CD14-positive monocyte (primary cell): Measurements from ENCODE around the gene SECISBP2. TPM values are rescaled to one million over a fixed set of nuclear protein-coding genes. Genes with fewer than 3 reads are reported as not detected.

Experiments used
- DNase-seq, 3 donors: peaks; one replicate each; pipeline ENCODE4 v3.0.0-alpha.2; 2011 to 2022
- H2AFZ ChIP-seq: 2 replicates; pipeline ENCODE4 v1.6.0; 2012; ENCODE audit warnings: mild to moderate bottlenecking, low read depth, low read length, inconsistent platforms; ENCODE audit not compliant: insufficient read depth, poor library complexity, severe bottlenecking
- H3K27ac ChIP-seq, 2 donors: 1 replicate in 1 of 2; 2 replicates in 1 of 2; pipeline ENCODE4 v1.5.1; 2012 to 2013; ENCODE audit warnings: low read length in 2 of 2, control low read depth in 1 of 2, inconsistent platforms in 1 of 2, low read depth in 1 of 2, mild to moderate bottlenecking in 1 of 2
- H3K27me3 ChIP-seq, 2 donors: one replicate each; pipeline versions ENCODE4 v1.6.0 to v1.6.1; 2011 to 2013; ENCODE audit warnings: low read length in 2 of 2; ENCODE audit not compliant: control insufficient read depth in 2 of 2, insufficient read depth in 2 of 2
- H3K36me3 ChIP-seq, 2 donors: replicated peaks in 1 of 2; 1 replicate in 1 of 2; 2 replicates in 1 of 2; pipeline versions ENCODE4 v1.5.1 to v1.6.1; 2012 to 2013; ENCODE audit warnings: low read length in 2 of 2, control low read depth in 1 of 2, inconsistent platforms in 1 of 2, mild to moderate bottlenecking in 1 of 2; ENCODE audit not compliant: insufficient read depth in 2 of 2, control insufficient read depth in 1 of 2
- H3K4me1 ChIP-seq, 2 donors: 1 replicate in 1 of 2; 2 replicates in 1 of 2; pipeline versions ENCODE4 v1.5.1 to v1.6.1; 2012 to 2013; ENCODE audit warnings: low read length in 2 of 2, control low read depth in 1 of 2, inconsistent platforms in 1 of 2, mild to moderate bottlenecking in 1 of 2, moderate library complexity in 1 of 2; ENCODE audit not compliant: insufficient read depth in 2 of 2, control insufficient read depth in 1 of 2
- H3K4me2 ChIP-seq: replicated peaks from 2 replicates; pipeline ENCODE3; 2012; ENCODE audit warnings: low read length, moderate library complexity, mild to moderate bottlenecking; ENCODE audit not compliant: poor library complexity, severe bottlenecking; ENCODE audit errors: extremely low read depth
- H3K4me3 ChIP-seq, 3 experiments: fragments of 200-600 bp in 1 of 3; sonication (generic) in 1 of 3; replicated peaks in 1 of 3; 1 replicate in 2 of 3; 2 replicates in 1 of 3; pipeline ENCODE4 v1.5.1; 2011 to 2013; ENCODE audit warnings: low read length in 3 of 3, mild to moderate bottlenecking in 3 of 3, control low read depth in 2 of 3, low read depth in 2 of 3, inconsistent platforms in 1 of 3, moderate library complexity in 1 of 3
- H3K79me2 ChIP-seq: 2 replicates; pipeline ENCODE4 v1.6.0; 2012; ENCODE audit warnings: mild to moderate bottlenecking, control low read depth, inconsistent platforms, low read length, moderate library complexity; ENCODE audit not compliant: insufficient read depth
- H3K9ac ChIP-seq: 2 replicates; pipeline ENCODE4 v1.6.0; 2017; ENCODE audit warnings: low read length, mild to moderate bottlenecking; ENCODE audit not compliant: insufficient read depth, poor library complexity, severe bottlenecking
- H3K9me3 ChIP-seq, 2 donors: replicated peaks in 1 of 2; 1 replicate in 1 of 2; 2 replicates in 1 of 2; pipeline versions ENCODE4 v1.5.1 to v1.6.1; 2012 to 2013; ENCODE audit warnings: low read length in 2 of 2, control low read depth in 1 of 2; ENCODE audit not compliant: control insufficient read depth in 1 of 2, insufficient read depth in 1 of 2
- H4K20me1 ChIP-seq: 2 replicates; pipeline ENCODE4 v1.6.0; 2012; ENCODE audit warnings: mild to moderate bottlenecking, low read length, control low read depth, moderate library complexity; ENCODE audit not compliant: insufficient read depth
- H3K27ac Mint-ChIP-seq, 7 donors: one replicate each; pipeline ENCODE4 v1.8.0; 2020; ENCODE audit warnings: mild to moderate bottlenecking in 7 of 7, mixed read lengths in 7 of 7, moderate library complexity in 6 of 7, inconsistent platforms in 2 of 7
- H3K27me3 Mint-ChIP-seq, 3 donors: one replicate each; pipeline ENCODE4 v1.8.0; 2021 to 2022; ENCODE audit warnings: low read depth in 3 of 3, mild to moderate bottlenecking in 3 of 3, mixed read lengths in 3 of 3, moderate library complexity in 3 of 3, inconsistent platforms in 1 of 3
- H3K36me3 Mint-ChIP-seq, 2 donors: one replicate each; pipeline ENCODE4 v1.8.0; 2020; ENCODE audit warnings: mixed read lengths in 2 of 2, inconsistent platforms in 1 of 2, mild to moderate bottlenecking in 1 of 2
- H3K4me1 Mint-ChIP-seq: one replicate; pipeline ENCODE4 v1.8.0; 2020; ENCODE audit warnings: mild to moderate bottlenecking, mixed read lengths
- H3K4me3 Mint-ChIP-seq, 2 donors: one replicate each; pipeline ENCODE4 v1.8.0; 2020; ENCODE audit warnings: mild to moderate bottlenecking in 2 of 2, mixed read lengths in 2 of 2, moderate library complexity in 1 of 2
- H3K9me3 Mint-ChIP-seq, 7 donors: one replicate each; pipeline ENCODE4 v1.8.0; 2020 to 2022; ENCODE audit warnings: mixed read lengths in 7 of 7, mild to moderate bottlenecking in 6 of 7, moderate library complexity in 6 of 7, inconsistent platforms in 2 of 7
- CTCF ChIP-seq: fragments of 200-600 bp; IDR thresholded peaks from one replicate; pipeline ENCODE4 v1.8.0; 2022; ENCODE audit warnings: antibody characterized with exemption, mild to moderate bottlenecking
- WGBS: methylation state at CpG from one replicate; pipeline ENCODE4 v1.1.5; 2013; ENCODE audit warnings: missing lambda C conversion rate; ENCODE audit not compliant: insufficient coverage; 5-methylcytosine and 5-hydroxymethylcytosine counted together
- intact Hi-C, 2 donors: fragments of 100-400 bp; cut with micrococcal nuclease; formaldehyde crosslinking; loops; one replicate each; pipeline versions ENCODE4 v1.15.0 to v1.15.1; 2023
- polyA plus RNA-seq, 3 donors: library from polyadenylated mRNA; depleted of rRNA in 1 of 3; unstranded in 2 of 3; stranded (reverse) in 1 of 3; fragments of 300-500 nt in 2 of 3; fragments of >200 nt in 1 of 3; fragmentation: Illumina TruSeq in 2 of 3; gene quantifications; 1 replicate in 2 of 3; 2 replicates in 1 of 3; pipeline ENCODE4 v1.2.3, GENCODE V29; 2012 to 2021

SECISBP2 gene
- polyA plus RNA-seq, 3 donors: 8.6 to 51.4 (median 9.8) TPM

GRCh38 chr9:89395931-89396710 lies 77.8 kb downstream of the SECISBP2 start:
- DNase-seq: no peak
- TF ChIP-seq CTCF: no peak
- Histone ChIP-seq H3K4me1 (peaks cover 33 to 43% of the 10 kb centered on the region in 2 donors), H3K27ac (no peak overlapping the region), H3K27me3 (no peaks in the 10 kb centered on the region), H3K36me3 (peaks cover 78 to 83% of the 10 kb centered on the region in 2 donors), H4K20me1 (peaks cover 19% of the 10 kb centered on the region), H3K4me2 (no peak overlapping the region), H2AFZ (no peak overlapping the region), H3K9me3 (no peaks in the 10 kb centered on the region), H3K79me2 (peaks cover 17% of the 10 kb centered on the region), H3K9ac (no peak overlapping the region), H3K4me3 (no peak overlapping the region)
- Mint-ChIP-seq H3K36me3 (peaks cover 85 to 90% of the 10 kb centered on the region in 2 donors), H3K9me3 (peaks cover 0 to 1% (median 0%) of the 10 kb centered on the region in 7 donors), H3K27ac (peak overlapping the region in 1 of 7 donors; percentile 45), H3K4me1 (peaks cover 46% of the 10 kb centered on the region), H3K4me3 (no peak overlapping the region), H3K27me3 (peaks cover 0 to 6% (median 0%) of the 10 kb centered on the region in 3 donors)
- intact Hi-C loops: no loop called here
- 94% methylated on average over 10 of the region's 11 CpGs for WGBS

- Histone ChIP-seq H3K4me2 (no peak overlapping the region), H3K9ac (no peak overlapping the region), H3K27ac (peak overlapping the region in 1 of 2 donors; percentile 85), H4K20me1 (peaks cover 22% of the 10 kb centered on the region), H3K27me3 (no peaks in the 10 kb centered on the region), H3K4me3 (no peak overlapping the region), H2AFZ (no peak overlapping the region), H3K9me3 (no peaks in the 10 kb centered on the region), H3K4me1 (peaks cover 47 to 53% of the 10 kb centered on the region in 2 donors), H3K36me3 (peaks cover 68 to 77% of the 10 kb centered on the region in 2 donors), H3K79me2 (peaks cover 20% of the 10 kb centered on the region)
- intact Hi-C loops: no loop called here
- Mint-ChIP-seq H3K27me3 (peaks cover 0 to 6% (median 0%) of the 10 kb centered on the region in 3 donors), H3K4me3 (no peak overlapping the region), H3K4me1 (peaks cover 55% of the 10 kb centered on the region), H3K36me3 (peaks cover 80 to 89% of the 10 kb centered on the region in 2 donors), H3K27ac (peak overlapping the region in 4 of 7 donors; percentile 76 to 96 (median 86)), H3K9me3 (peaks cover 0 to 3% (median 0%) of the 10 kb centered on the region in 7 donors)
- WGBS: no CpG with 5 or more reads among the region's 5 CpGs
- DNase-seq: no peak
- TF ChIP-seq CTCF: no peak
These were observed 79.2 kb downstream of the SECISBP2 start for GRCh38 chr9:89397471-89397870.
